ENCODE data around the gene M6PR.
"Not testable (repeated sequence)": the region's sequence is repeated elsewhere in the genome, so short reads cannot be mapped to it uniquely, and the experiment has no call there.

Gene M6PR

GRCh38 chr12:8912914-8913313, 36.5 kb downstream of the M6PR start:
- peak; percentile 46 for DNase-seq (ENCODE audit: low spot score)

DNA sequence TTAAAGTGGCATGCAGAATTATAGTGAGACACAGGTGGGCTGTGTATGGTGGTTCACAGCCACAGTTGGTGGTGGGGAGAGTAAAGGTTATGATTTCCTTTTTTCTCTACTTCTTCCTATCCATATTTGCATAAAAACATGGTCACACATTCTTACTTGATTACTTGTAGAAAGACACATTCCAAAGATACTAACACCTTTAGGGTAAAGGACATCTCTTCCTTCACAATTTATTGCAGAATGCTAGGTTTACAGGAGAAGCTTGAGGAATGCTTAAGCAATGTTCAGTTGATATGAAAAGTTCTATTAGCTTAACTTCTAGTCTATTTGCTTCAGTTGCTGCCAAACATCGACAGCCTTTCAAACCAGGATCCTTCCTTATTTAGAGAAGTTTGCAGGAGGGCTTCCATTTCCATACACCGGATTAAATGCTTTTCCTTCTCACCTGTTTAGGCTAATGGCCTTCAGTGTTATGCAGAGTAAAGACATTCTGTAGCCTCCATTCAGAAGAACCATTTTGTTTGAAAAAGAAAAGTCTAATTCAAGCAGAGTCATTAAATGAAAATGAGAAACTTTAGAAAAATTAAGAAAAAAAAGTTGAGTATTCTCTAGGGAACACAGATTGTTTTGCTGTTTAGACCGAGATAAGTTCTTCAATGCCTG, 37.7 kb downstream of the M6PR start:
- DNase-seq (ENCODE audit: low spot score) = no peak

- no peak for DNase-seq (ENCODE audit: low spot score)
Observed at GRCh38 chr12:8909752-8910151, 39.7 kb downstream of the M6PR start.

- no peak for DNase-seq (ENCODE audit: low spot score)
Observed at GRCh38 chr12:8907513-8907912, 41.9 kb downstream of the M6PR start.

- DNase-seq (ENCODE audit: low spot score) = no peak
Observed at GRCh38 chr12:8906266-8907180, 42.9 kb downstream of the M6PR start.

- DNase-seq (ENCODE audit: low spot score) = no peak
Observed at GRCh38 chr12:8905546-8905945, 43.9 kb downstream of the M6PR start.

DNA sequence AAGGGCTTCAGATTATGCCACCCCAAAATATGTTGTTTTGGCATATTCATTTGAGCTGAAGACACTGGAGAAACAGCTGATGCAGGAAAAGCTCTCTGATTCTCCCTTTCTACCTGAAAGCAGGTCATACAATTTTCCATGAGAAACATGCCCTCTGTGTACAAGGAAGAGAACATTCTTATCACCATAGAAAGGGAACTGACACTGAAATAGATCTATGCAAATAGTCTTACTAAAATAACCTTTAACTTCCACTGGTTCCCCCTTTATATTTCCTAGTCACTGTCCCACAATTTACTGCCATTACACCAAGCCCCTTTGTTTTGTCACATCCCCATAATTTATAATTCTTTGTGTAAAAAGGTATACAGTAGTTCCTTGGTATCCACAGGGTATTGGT, 44.8 kb downstream of the M6PR start:
- DNase-seq (ENCODE audit: low spot score) = no peak

DNA sequence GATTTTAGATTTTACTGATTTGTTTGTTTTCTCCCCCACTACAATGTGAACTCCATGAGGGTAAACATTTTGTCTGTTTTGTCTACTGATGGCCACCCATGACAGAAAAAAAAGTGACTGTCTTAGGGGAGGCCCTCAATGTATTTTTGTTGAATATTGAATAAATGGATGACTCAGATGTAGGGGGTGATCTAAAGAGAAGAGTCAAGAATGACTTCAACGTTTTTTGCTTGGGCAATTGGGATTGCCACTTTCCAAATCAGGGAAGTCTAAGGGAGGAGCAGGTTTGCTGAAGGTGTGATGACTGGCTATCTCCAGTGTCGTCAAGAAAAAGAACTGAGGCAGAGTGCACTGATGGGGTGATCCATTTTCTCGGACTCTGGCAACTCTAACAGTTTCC, 45.8 kb downstream of the M6PR start:
- no peak for DNase-seq (ENCODE audit: low spot score)

GRCh38 chr12:8902703-8903102, 46.7 kb downstream of the M6PR start:
- DNase-seq (ENCODE audit: low spot score) = not testable (repeated sequence)

DNA sequence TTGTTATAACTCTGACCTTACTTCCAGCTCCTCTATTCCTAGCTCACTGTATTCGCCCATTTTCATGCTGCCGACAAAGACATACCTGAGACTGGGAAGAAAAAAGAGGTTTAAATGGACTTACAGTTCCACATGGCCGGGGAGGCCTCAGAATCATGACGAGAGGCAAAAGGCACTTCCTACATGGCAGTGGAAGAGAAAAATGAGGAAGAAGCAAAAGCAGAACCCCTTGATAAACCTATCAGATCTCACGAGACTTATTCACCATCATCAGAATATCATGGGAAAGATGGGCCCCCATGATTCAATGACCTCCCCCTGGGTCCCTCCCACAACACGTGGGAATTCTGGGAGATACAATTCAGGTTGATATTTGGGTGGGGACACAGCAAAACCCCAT, 49.6 kb downstream of the M6PR start:
- DNase-seq (ENCODE audit: low spot score) = no peak

DNA sequence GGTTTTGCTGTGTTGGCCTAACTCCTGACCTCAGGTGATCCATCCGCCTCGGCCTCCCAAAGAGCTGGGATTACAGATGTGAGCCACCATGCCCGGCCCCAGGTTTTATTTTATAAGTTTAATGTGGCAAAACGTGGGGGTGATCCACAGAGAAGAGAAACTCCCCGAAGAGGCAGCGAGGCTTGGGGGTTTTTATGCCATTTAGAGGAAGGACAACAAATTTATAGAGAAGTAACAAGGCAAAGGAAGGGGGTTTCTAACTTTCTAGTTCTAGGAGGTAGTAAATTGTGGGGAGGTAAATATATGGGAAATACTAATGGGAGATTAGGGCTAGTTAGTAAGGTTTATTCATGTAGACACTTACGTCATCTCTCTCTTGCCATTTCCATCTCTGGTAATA, 52.4 kb downstream of the M6PR start:
- DNase-seq (ENCODE audit: low spot score) = no peak

DNA sequence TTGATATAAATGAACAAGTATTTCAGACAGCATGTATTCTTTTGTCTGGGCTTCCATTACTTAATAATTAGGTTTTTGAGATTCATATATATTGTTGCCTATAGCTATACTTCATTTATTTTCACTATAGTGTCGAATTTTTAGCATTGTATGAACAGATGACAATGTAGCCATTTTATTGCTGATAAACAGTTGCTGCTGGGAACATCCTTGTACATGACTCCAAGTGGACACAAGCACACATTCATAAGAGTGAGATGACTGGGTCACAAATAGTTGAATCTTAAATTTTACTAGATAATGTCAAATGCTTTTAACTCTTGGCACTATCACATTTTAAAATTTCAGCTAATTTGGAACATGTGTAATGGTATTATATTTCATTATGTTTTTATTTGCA, 54.5 kb downstream of the M6PR start:
- DNase-seq (ENCODE audit: low spot score) = no peak

DNA sequence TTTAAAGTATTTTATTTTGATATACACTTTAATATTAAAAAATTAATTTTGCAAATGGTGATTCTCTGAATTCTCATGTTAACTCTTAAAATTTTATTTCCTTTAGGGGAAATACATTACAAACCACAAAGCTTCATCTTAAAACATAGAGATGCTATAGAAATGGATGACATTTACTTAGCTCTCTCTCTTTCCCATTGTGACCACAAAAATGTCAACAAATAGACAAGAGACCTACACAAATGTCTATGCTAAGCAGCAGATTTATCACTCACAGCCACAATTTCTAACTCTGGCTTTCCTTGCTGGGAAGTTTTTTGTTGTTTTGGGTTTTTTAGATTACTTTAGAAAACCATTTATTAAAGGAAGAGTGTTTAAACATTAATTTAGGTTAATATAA, 55.1 kb downstream of the M6PR start:
- DNase-seq (ENCODE audit: low spot score) = no peak

- DNase-seq (ENCODE audit: low spot score) = no peak
Observed at GRCh38 chr12:8891976-8892375, 57.5 kb downstream of the M6PR start.
